Aorta (tissue), 5 donors: ENCODE data around the gene DHRS2. TPM values are rescaled to one million over a fixed set of nuclear protein-coding genes. Genes with fewer than 3 reads are reported as not detected.

ENCODE experiments used
- ATAC-seq: fragments of 200-7000 bp; cut with Tn5 transposase; one replicate; pipeline ENCODE4 v1.9.1; 2022; ENCODE audit warnings: moderate library complexity; ENCODE audit not compliant: low FRiP score
- DNase-seq, 2 donors: peaks; one replicate each; pipeline ENCODE4 v3.0.0-alpha.2; 2020
- H3K27ac ChIP-seq, 2 donors: one replicate each; pipeline ENCODE4 v1.5.1; 2013; ENCODE audit warnings: low read length in 2 of 2, mild to moderate bottlenecking in 2 of 2, moderate library complexity in 2 of 2, control low read depth in 1 of 2, inconsistent platforms in 1 of 2, low read depth in 1 of 2
- H3K27me3 ChIP-seq, 2 donors: one replicate each; pipeline ENCODE4 v1.6.1; 2013; ENCODE audit warnings: control low read depth in 1 of 2, low read length in 1 of 2, mild to moderate bottlenecking in 1 of 2, moderate library complexity in 1 of 2; ENCODE audit not compliant: insufficient read depth in 2 of 2, control insufficient read depth in 1 of 2
- H3K36me3 ChIP-seq, 2 donors: one replicate each; pipeline ENCODE4 v1.6.1; 2013; ENCODE audit warnings: control low read depth in 1 of 2, low read length in 1 of 2, mild to moderate bottlenecking in 1 of 2; ENCODE audit not compliant: insufficient read depth in 2 of 2, control insufficient read depth in 1 of 2
- H3K4me1 ChIP-seq, 2 donors: one replicate each; pipeline ENCODE4 v1.6.1; 2013; ENCODE audit warnings: low read length in 2 of 2, control low read depth in 1 of 2, mild to moderate bottlenecking in 1 of 2, moderate library complexity in 1 of 2; ENCODE audit not compliant: insufficient read depth in 2 of 2, control insufficient read depth in 1 of 2
- H3K4me3 ChIP-seq, 2 donors: one replicate each; pipeline ENCODE4 v1.5.1; 2013; ENCODE audit warnings: low read length in 2 of 2, control low read depth in 1 of 2, mild to moderate bottlenecking in 1 of 2
- H3K9me3 ChIP-seq: one replicate; pipeline ENCODE4 v1.6.1; 2013; ENCODE audit warnings: mild to moderate bottlenecking, low read length; ENCODE audit not compliant: control insufficient read depth
- WGBS, 2 donors: extraction: QIAGEN DNeasy Blood & Tissue Kit; methylation state at CpG; one replicate each; pipeline ENCODE4 v1.1.7; 2013; 5-methylcytosine and 5-hydroxymethylcytosine counted together
- intact Hi-C, 2 donors: fragments of 100-400 bp; cut with DNase I; formaldehyde crosslinking; loops; one replicate each; pipeline versions ENCODE4 v1.14.2 to v1.15.0; 2022
- polyA plus RNA-seq, 2 donors: library from polyadenylated mRNA; stranded (reverse); fragments of 200-250 nt; gene quantifications; one replicate each; pipeline ENCODE4 v1.2.3, GENCODE V29; 2013
- total RNA-seq, 2 donors: library from RNA; stranded (reverse); fragmentation: NEBNext Ultra II Directional; extraction: Animal tissue kit (Norgen Biotek cat#: 25700); gene quantifications; one replicate each; pipeline ENCODE4 v1.2.1, GENCODE V29; 2021
- donor health status: healthy with polysubstance abuse.
- donor health status: Bipolar disorder and iron deficiency.
- donor health status: DM: no; HTN: no; CAD: no.
- donor health status: DM: no; HTN: no; CAD: no.
- donor health status: DM: yes; HTN: yes; CAD: no.

The DHRS2 gene
- total and polyA plus RNA-seq, 4 donors = 0.18 TPM; not detected in 3

DNA sequence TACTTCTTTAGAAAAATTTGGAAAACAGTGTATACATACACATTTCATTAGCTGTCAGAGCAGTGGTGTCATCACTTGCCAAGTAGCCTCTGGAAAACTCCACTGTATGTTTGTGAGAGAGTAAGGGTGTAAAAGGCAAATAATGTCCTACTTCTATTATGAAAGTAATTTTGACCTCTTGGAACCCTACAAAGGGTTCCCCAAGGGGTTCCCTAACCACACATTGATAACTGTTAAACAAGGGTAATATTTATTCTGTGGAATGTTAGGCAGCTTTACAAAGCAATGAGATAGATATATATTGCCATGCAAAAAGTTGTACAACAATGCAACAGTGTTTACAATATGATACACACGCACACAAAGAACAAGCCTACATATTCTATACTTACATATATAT is 18.6 kb upstream of the DHRS2 start:
- no peak for DNase-seq
- no peak for ATAC-seq
- Histone ChIP-seq H3K9me3 (no peaks in the 10 kb centered on the region), H3K4me1 (no peaks in the 10 kb centered on the region), H3K4me3 (no peak overlapping the region), H3K27ac (no peak overlapping the region), H3K27me3 (no peaks in the 10 kb centered on the region), H3K36me3 (no peaks in the 10 kb centered on the region)
- WGBS, 2 donors = 71 to 82% methylated on average over 1 of the region's 1 CpG
- intact Hi-C loops = no loop called here

DNA sequence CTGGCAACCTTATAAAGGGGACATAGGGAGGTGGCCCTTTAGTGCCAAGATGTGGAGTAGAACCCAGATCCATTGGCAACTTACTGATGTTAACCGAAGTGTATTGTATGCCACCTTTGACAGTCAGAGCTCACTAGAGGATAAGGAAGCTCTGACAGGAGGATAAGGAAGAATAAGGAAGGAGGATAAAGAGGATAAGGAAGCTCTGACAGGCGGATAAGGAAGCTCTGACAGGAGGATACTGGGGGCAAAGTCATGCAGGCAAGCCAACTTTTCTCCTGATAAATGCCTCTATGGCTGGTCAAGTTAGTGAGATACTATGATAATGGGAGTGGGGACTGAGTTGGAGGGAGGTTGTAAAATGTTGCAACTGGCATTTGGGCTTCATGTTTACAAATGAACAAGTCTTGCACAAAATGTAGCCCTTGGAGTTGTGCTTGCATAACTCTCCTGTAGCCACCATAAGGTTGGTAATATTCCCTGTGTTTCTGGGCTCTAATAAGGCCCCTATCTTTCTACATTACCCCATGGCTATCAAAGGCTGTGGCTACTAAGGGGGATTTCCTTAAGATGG is 17.7 kb upstream of the DHRS2 start:
- intact Hi-C loops = no loop called here
- Histone ChIP-seq H3K27ac (no peak overlapping the region), H3K9me3 (no peaks in the 10 kb centered on the region), H3K27me3 (no peaks in the 10 kb centered on the region), H3K36me3 (no peaks in the 10 kb centered on the region), H3K4me1 (no peaks in the 10 kb centered on the region), H3K4me3 (no peak overlapping the region)
- DNase-seq = no peak
- whole genome bisulfite sequencing, 2 donors = 76 to 81% methylated on average over 2 of the region's 2 CpGs
- ATAC-seq = no peak

DNA sequence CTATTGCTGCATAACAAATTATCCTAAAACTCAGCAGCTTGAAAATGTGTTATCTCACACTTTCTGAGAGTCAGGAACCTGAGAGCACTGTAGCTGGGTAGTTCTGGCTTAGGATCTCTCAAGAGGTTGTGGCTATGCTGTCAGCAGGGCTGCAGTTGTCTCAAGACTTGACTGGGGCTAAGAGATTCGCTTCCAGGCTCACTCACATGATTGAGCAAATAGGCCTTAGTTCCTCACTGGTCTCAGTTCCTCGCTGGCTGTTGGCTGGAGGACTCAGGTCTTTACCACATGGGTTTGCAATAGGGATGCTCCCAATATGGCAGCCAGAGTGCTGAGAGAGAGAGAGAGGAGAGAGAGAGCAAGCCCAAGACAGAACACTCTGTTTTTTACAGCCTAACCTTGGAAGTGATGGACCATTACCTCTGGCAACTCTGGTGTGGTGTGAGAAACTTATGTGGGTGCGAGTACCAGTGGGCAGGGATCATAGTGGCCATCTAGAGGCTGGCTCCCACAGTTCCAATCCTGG is 15.9 kb upstream of the DHRS2 start:
- H3K36me3 ChIP-seq = no peaks in the 10 kb centered on the region
- ATAC-seq = no peak
- 66 to 75% methylated on average over 3 of the region's 3 CpGs for WGBS, 2 donors
- no peaks in the 10 kb centered on the region for H3K4me1 ChIP-seq
- intact Hi-C loops = no loop called here
- no peaks in the 10 kb centered on the region for H3K27me3 ChIP-seq
- no peaks in the 10 kb centered on the region for H3K9me3 ChIP-seq
- no peak overlapping the region for H3K27ac ChIP-seq
- no peak for DNase-seq
- H3K4me3 ChIP-seq = no peak overlapping the region

DNA sequence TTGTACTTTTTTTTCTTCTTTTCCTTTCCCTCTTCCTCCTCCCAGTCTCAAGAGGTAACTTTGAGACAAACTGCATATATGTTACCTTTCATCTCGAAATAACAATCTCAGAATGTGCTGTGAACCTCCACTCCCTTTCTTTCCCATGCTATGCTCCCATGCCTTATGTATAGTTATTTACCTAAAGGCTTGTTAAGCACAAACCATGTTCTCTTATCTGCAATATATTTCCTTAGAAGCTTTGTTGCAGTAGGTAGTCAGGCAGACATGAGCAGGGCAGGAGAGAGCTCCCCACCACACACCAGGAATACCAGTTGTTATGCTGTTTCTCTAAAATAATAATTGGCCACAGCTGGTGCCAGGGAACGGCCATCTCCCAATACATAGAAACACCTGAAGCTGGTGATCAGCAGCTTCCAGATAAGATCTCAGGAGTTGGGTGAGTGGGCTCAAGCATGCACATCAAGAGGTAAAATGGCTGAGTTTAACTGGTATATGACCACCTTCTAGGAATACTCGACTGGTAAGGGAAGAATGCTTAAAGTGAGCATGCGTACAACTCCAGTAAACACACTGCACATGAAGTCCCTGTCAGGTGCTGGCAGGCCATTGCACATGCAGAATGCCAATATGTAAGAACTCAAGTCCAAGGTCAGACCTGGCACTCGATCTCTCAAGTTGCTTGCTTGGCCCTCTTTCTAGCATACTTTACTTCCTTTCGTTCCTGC is 14.8 kb upstream of the DHRS2 start:
- Histone ChIP-seq H3K36me3 (no peaks in the 10 kb centered on the region), H3K27me3 (no peaks in the 10 kb centered on the region), H3K4me1 (no peaks in the 10 kb centered on the region), H3K27ac (no peak overlapping the region), H3K4me3 (no peak overlapping the region), H3K9me3 (no peaks in the 10 kb centered on the region)
- ATAC-seq (no peak), DNase-seq (no peak)
- 57% methylated on average over 6 of the region's 6 CpGs for WGBS, 2 donors
- intact Hi-C loops = no loop called here

DNA sequence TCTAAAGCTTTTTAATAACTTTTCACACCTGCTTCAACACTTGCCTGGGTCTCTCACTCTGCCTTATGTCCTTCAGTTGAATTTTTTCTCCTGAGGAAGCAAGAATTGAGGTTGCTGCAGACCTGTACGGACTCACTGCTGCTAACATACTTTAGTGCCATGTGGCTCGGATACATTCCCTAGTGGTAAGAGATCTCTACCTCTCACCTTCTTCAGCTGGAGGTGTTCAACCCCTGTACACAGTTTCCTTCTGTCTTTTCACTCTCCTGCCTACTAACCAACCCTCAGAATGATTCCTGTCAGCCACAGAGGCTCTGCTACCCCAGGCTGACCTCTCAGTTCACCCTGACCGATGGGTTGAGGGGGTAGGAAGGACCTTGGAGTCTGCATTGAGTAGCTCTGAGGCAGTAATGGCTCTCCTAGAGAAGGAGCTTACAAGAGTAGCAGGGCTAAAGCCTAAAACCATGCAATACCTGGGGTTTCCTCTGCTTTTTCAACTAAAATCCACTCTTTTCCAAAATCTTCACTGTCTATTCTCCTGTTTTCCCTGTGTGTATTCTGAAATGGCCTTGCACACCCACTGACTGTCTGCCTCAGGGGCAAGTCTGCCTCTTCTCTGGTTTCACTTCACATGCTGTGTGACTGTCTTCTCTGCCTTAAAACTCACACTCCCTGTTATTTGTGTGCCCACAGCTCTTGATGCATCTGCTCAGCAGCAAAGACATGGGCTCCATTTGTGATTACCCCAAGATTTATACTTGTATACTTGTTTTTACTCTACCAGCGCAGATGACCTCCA is 14.0 kb upstream of the DHRS2 start:
- 80% methylated on average over 4 of the region's 4 CpGs for WGBS, 2 donors
- Histone ChIP-seq H3K4me3 (no peak overlapping the region), H3K27ac (no peak overlapping the region), H3K4me1 (no peaks in the 10 kb centered on the region), H3K9me3 (no peaks in the 10 kb centered on the region), H3K27me3 (no peaks in the 10 kb centered on the region), H3K36me3 (no peaks in the 10 kb centered on the region)
- ATAC-seq = no peak
- DNase-seq = no peak
- intact Hi-C loops = no loop called here

DNA sequence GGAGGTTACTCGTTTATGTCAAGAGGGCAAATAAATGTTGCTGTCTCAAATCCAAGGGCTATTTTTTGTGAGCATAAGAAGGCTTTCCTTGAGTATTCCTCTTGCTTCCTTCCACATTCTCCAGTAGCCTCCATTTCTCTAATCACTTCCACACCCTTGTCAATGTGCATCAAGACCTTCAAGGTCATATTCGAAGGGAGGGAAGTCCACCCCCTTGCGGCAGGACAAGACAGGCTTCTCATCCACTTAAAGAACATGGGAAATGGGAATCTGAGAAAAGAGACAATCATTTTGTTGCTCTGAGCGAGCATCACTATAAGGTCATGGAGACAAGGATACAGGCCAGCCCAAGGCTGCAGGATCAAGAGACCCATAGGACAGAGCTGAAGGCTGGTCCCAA is 13.2 kb upstream of the DHRS2 start:
- intact Hi-C loops = no loop called here
- Histone ChIP-seq H3K4me3 (no peak overlapping the region), H3K4me1 (no peaks in the 10 kb centered on the region), H3K9me3 (no peaks in the 10 kb centered on the region), H3K36me3 (no peaks in the 10 kb centered on the region), H3K27ac (no peak overlapping the region), H3K27me3 (no peaks in the 10 kb centered on the region)
- no peak for ATAC-seq
- DNase-seq = no peak
- 82 to 83% methylated on average over 4 of the region's 4 CpGs for WGBS, 2 donors

DNA sequence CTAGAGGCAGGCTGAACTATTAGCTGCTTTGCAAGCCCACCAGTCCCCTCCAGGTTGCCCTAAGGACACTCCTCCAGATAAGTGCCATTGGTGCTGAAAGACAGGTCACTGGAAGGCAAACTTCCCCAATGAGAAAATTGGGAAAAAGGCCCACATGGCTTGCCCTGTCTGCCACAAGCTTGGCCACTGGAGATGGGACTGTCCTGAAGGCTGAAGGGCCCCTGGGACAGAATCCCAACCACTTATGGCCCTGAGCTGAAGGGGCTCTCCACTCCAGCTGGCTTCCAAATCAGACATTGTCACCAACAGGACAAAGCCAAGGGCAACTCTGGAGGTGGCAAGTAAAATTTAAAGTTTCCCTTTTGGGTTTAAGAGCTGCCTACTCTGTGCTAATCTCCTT is 12.2 kb upstream of the DHRS2 start:
- intact Hi-C loops = no loop called here
- no peak overlapping the region for H3K4me3 ChIP-seq
- no peaks in the 10 kb centered on the region for H3K36me3 ChIP-seq
- ATAC-seq = no peak
- no peaks in the 10 kb centered on the region for H3K27me3 ChIP-seq
- no peaks in the 10 kb centered on the region for H3K9me3 ChIP-seq
- H3K27ac ChIP-seq = no peak overlapping the region
- H3K4me1 ChIP-seq = no peaks in the 10 kb centered on the region
- DNase-seq = no peak

DNA sequence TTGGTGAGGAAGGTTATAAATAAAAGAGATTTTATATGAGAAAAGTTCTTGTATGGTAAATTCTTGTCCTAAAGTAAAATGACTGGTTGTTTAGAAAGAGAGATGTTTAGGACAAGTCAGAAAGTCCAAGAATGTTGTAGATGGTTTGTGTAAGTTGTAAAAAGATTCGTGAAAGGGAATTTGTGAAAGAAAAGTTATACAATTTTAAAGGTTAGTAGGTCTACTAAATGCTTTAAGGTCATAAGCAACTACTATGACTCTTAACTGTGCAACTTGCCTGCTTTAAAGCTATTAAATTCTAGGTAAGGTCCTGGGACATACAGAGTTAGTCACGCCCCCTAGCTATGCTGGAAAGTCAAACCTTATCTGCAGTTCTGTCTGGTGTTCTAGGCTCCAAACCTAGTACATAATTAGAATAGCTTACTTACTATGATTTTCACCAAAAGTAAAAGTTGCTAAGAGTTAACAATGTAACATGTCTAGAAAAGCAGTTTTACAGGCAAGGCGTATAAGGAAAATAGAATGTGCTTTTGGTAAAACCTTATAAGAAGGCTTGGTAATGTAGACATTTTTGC is 11.2 kb upstream of the DHRS2 start:
- DNase-seq = no peak
- ATAC-seq = no peak
- Histone ChIP-seq H3K36me3 (no peaks in the 10 kb centered on the region), H3K9me3 (no peaks in the 10 kb centered on the region), H3K4me1 (no peaks in the 10 kb centered on the region), H3K4me3 (no peak overlapping the region), H3K27me3 (no peaks in the 10 kb centered on the region), H3K27ac (no peak overlapping the region)
- WGBS, 2 donors = 91 to 93% methylated on average over 3 of the region's 3 CpGs
- intact Hi-C loops = no loop called here
